HCT116 (cell line): ENCODE results near the gene RCBTB2. TPM values are rescaled to one million over a fixed set of nuclear protein-coding genes. Genes with fewer than 3 reads are reported as not detected.

ENCODE experiments used
- ATAC-seq: fragments of 200-7000 bp; cut with Tn5 transposase; 2 replicates; pipeline ENCODE4 v1.9.1; 2020; ENCODE audit warnings: mild to moderate bottlenecking, moderate library complexity
- BruUV-seq: library from RNA; stranded (reverse); fragments of 400-500 nt; replicated peaks from 2 replicates; lab custom pipeline; 2021; lab: Mats Ljungman, UMichigan
- CTCF ChIA-PET: fragments of 300-600 bp; sonication (Branson Sonifier 250); formaldehyde crosslinking; loops from one replicate; lab custom pipeline; 2021; ENCODE audit warnings: antibody characterized with exemption; lab: Charles Lee
- POLR2A ChIA-PET: fragments of 300-600, 350-600 bp; sonication (Branson Sonifier 250); formaldehyde crosslinking; loops from one replicate; lab custom pipeline; 2021; ENCODE audit warnings: antibody characterized with exemption; lab: Charles Lee
- RAD21 ChIA-PET, 2 experiments: fragments of 300-600 bp; sonication (Branson Sonifier 250); formaldehyde crosslinking; loops; one replicate each; lab custom pipeline; 2023; ENCODE audit warnings: low total read pairs in 2 of 2; ENCODE audit not compliant: uncharacterized antibody in 2 of 2, unreplicated experiment in 2 of 2, low non-redundant PET in 1 of 2; lab: Charles Lee
- DNase-seq: peaks from one replicate; pipeline ENCODE4 v3.0.0-alpha.2; 2010; ENCODE audit warnings: low read depth, low spot score
- H2AFZ ChIP-seq: fragments of 200-600 bp; shearing (Covaris generic), sonication (generic); 2 replicates; pipeline ENCODE4 v1.6.1; 2017; ENCODE audit warnings: low read depth, mixed run types, mixed read lengths, antibody characterized with exemption, low read length; ENCODE audit not compliant: poor library complexity, severe bottlenecking
- H3K27ac ChIP-seq: 2 replicates; pipeline ENCODE4 v1.5.1; 2012; ENCODE audit warnings: low read depth, low read length
- H3K27me3 ChIP-seq: fragments of 200-600 bp; sonication (generic); 2 replicates; pipeline ENCODE4 v1.6.1; 2016; ENCODE audit warnings: mixed run types, low read length, mixed read lengths; ENCODE audit not compliant: insufficient read depth
- H3K36me3 ChIP-seq, 2 experiments: fragments of 200-500 bp in 1 of 2; fragments of 200-600 bp in 1 of 2; sonication (Bioruptor generic) in 1 of 2; sonication (generic) in 1 of 2; 2 replicates each; pipeline versions ENCODE4 v1.5.1 to v1.6.1; 2014 to 2016; ENCODE audit warnings: low read length in 2 of 2, inconsistent platforms in 1 of 2, mixed read lengths in 1 of 2, mixed run types in 1 of 2; ENCODE audit not compliant: insufficient read depth in 2 of 2, control insufficient read depth in 1 of 2
- H3K4me1 ChIP-seq, 2 experiments: fragments of 200-600 bp in 1 of 2; sonication (generic) in 1 of 2; 2 replicates each; pipeline versions ENCODE4 v1.5.1 to v1.6.1; 2012 to 2017; ENCODE audit warnings: low read length in 2 of 2, inconsistent platforms in 1 of 2, mild to moderate bottlenecking in 1 of 2, mixed read lengths in 1 of 2, mixed run types in 1 of 2, moderate library complexity in 1 of 2; ENCODE audit not compliant: insufficient read depth in 2 of 2, control insufficient read depth in 1 of 2
- H3K4me2 ChIP-seq: fragments of 200-600 bp; sonication (generic); 2 replicates; pipeline ENCODE4 v1.6.1; 2017; ENCODE audit warnings: mixed run types, low read length, mixed read lengths
- H3K4me3 ChIP-seq, 2 experiments: fragments of 200-600 bp in 1 of 2; sonication (generic) in 1 of 2; replicated peaks in 1 of 2; 2 replicates each; pipeline ENCODE4 v1.5.1; 2011 to 2016; ENCODE audit warnings: low read length in 2 of 2, control low read depth in 1 of 2, low read depth in 1 of 2, mild to moderate bottlenecking in 1 of 2, mixed read lengths in 1 of 2, mixed run types in 1 of 2
- H3K79me2 ChIP-seq: fragments of 200-600 bp; sonication (generic); 2 replicates; pipeline ENCODE4 v1.6.1; 2017; ENCODE audit warnings: mild to moderate bottlenecking, mixed run types, low read length, moderate library complexity, mixed read lengths; ENCODE audit not compliant: insufficient read depth
- H3K9ac ChIP-seq: fragments of 200-600 bp; sonication (generic); 2 replicates; pipeline ENCODE4 v1.6.1; 2016; ENCODE audit warnings: low read length, mixed read lengths
- H3K9me2 ChIP-seq: fragments of 200-600 bp; sonication (generic), shearing (Covaris generic); 2 replicates; pipeline ENCODE4 v1.6.1; 2017; ENCODE audit warnings: mixed run types, mild to moderate bottlenecking, moderate library complexity; ENCODE audit not compliant: insufficient read depth
- H3K9me3 ChIP-seq, 2 experiments: fragments of 200-500 bp in 1 of 2; fragments of 200-600 bp in 1 of 2; sonication (Bioruptor generic) in 1 of 2; sonication (generic) in 1 of 2; 2 replicates each; pipeline ENCODE4 v1.6.1; 2014 to 2017; ENCODE audit warnings: low read length in 2 of 2, mixed read lengths in 2 of 2, inconsistent platforms in 1 of 2, low read depth in 1 of 2, mild to moderate bottlenecking in 1 of 2, mixed run types in 1 of 2, moderate library complexity in 1 of 2; ENCODE audit not compliant: control insufficient read depth in 1 of 2, insufficient read depth in 1 of 2
- H4K20me1 ChIP-seq: fragments of 200-600 bp; sonication (generic), shearing (Covaris generic); 2 replicates; pipeline ENCODE4 v1.6.1; 2017; ENCODE audit warnings: mixed run types, mild to moderate bottlenecking, moderate library complexity; ENCODE audit not compliant: insufficient read depth
- CEBPB ChIP-seq: IDR thresholded peaks from 2 replicates; pipeline ENCODE4 v1.6.1; 2012; ENCODE audit warnings: low read depth
- EGR1 ChIP-seq: IDR thresholded peaks from 2 replicates; pipeline ENCODE4 v1.6.1; 2012; ENCODE audit warnings: low read depth
- ELF1 ChIP-seq: IDR thresholded peaks from 2 replicates; pipeline ENCODE4 v1.6.1; 2012; ENCODE audit warnings: low read depth, borderline replicate concordance
- FOSL1 ChIP-seq: IDR thresholded peaks from 2 replicates; pipeline ENCODE4 v1.6.1; 2012; ENCODE audit warnings: low read depth
- RAD21 ChIP-seq: IDR thresholded peaks from 2 replicates; pipeline ENCODE4 v1.6.1; 2012; ENCODE audit warnings: low read depth, mild to moderate bottlenecking
- SP1 ChIP-seq: IDR thresholded peaks from 2 replicates; pipeline ENCODE4 v1.6.1; 2012; ENCODE audit warnings: low read depth
- SRF ChIP-seq: IDR thresholded peaks from 2 replicates; pipeline ENCODE4 v1.6.1; 2012; ENCODE audit warnings: low read depth
- ZFX ChIP-seq: fragments of 450-650 bp; IDR thresholded peaks from 2 replicates; pipeline ENCODE4 v1.6.1; 2017
- intact Hi-C: fragments of 100-400 bp; cut with micrococcal nuclease; formaldehyde crosslinking; loops from 2 replicates; pipeline ENCODE4 v1.10.0; 2022
- total RNA-seq: library from RNA; stranded (reverse); gene quantifications from one replicate; pipeline ENCODE4 v1.2.1, GENCODE V29; 2021; ENCODE audit not compliant: unreplicated experiment
- TF ChIP-seq, protein P1 (sequence below): IDR thresholded peaks from 2 replicates; pipeline ENCODE4 v1.6.1; 2012; ENCODE audit warnings: low read depth
- TF ChIP-seq, protein P2 (sequence below), 3 experiments: fragments of 200-600 bp in 1 of 3; sonication (generic) in 1 of 3; IDR thresholded peaks in 2 of 3; conservative IDR thresholded peaks in 1 of 3; 2 replicates each; pipeline ENCODE4 v1.5.1; 2012 to 2017; ENCODE audit warnings: low read depth in 2 of 3, low read length in 2 of 3, antibody characterized with exemption in 1 of 3, borderline replicate concordance in 1 of 3, control low read depth in 1 of 3, mild to moderate bottlenecking in 1 of 3, mixed read lengths in 1 of 3, mixed run types in 1 of 3, moderate library complexity in 1 of 3; ENCODE audit not compliant: insufficient read depth in 1 of 3
- TF ChIP-seq, protein P3 (sequence below): IDR thresholded peaks from 2 replicates; pipeline ENCODE4 v1.6.1; 2012

The RCBTB2 gene
- total RNA-seq, 1 experiment from 2014 or later = 1.3 TPM

DNA sequence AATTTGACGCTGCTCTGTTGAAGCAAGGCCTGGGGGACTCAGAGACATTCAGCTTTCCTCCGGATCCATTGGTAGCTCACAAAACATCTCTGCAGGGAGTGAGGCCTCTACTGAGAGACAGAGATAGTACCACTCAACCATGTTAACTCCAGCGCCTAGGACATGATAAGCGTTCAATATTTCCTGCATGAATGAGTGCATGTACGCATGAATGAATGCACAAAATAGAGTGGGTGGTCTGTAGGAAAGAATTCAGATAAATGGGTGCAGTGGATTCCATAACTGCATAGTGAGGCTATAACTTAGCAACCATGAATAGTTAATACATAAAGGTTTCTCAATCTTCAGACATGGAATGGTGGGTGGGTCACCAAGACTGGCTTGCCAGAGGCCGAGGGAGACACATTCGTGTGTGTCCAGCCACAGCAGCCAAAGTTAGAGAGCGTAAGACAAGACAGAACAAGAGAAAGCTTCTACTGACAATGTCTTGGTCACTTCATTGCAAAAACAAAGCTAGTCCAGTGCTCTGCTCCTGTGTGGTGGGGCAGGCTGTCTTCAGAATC lies 36.3 kb upstream of the RCBTB2 start (continued):
- TF ChIP-seq, protein P1, sequence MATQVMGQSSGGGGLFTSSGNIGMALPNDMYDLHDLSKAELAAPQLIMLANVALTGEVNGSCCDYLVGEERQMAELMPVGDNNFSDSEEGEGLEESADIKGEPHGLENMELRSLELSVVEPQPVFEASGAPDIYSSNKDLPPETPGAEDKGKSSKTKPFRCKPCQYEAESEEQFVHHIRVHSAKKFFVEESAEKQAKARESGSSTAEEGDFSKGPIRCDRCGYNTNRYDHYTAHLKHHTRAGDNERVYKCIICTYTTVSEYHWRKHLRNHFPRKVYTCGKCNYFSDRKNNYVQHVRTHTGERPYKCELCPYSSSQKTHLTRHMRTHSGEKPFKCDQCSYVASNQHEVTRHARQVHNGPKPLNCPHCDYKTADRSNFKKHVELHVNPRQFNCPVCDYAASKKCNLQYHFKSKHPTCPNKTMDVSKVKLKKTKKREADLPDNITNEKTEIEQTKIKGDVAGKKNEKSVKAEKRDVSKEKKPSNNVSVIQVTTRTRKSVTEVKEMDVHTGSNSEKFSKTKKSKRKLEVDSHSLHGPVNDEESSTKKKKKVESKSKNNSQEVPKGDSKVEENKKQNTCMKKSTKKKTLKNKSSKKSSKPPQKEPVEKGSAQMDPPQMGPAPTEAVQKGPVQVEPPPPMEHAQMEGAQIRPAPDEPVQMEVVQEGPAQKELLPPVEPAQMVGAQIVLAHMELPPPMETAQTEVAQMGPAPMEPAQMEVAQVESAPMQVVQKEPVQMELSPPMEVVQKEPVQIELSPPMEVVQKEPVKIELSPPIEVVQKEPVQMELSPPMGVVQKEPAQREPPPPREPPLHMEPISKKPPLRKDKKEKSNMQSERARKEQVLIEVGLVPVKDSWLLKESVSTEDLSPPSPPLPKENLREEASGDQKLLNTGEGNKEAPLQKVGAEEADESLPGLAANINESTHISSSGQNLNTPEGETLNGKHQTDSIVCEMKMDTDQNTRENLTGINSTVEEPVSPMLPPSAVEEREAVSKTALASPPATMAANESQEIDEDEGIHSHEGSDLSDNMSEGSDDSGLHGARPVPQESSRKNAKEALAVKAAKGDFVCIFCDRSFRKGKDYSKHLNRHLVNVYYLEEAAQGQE = no peak
- TF ChIP-seq CEBPB (no peak), ELF1 (no peak), FOSL1 (no peak), SRF (no peak)
- TF ChIP-seq, protein P2, sequence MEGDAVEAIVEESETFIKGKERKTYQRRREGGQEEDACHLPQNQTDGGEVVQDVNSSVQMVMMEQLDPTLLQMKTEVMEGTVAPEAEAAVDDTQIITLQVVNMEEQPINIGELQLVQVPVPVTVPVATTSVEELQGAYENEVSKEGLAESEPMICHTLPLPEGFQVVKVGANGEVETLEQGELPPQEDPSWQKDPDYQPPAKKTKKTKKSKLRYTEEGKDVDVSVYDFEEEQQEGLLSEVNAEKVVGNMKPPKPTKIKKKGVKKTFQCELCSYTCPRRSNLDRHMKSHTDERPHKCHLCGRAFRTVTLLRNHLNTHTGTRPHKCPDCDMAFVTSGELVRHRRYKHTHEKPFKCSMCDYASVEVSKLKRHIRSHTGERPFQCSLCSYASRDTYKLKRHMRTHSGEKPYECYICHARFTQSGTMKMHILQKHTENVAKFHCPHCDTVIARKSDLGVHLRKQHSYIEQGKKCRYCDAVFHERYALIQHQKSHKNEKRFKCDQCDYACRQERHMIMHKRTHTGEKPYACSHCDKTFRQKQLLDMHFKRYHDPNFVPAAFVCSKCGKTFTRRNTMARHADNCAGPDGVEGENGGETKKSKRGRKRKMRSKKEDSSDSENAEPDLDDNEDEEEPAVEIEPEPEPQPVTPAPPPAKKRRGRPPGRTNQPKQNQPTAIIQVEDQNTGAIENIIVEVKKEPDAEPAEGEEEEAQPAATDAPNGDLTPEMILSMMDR (IDR thresholded peaks at IDR 0.05 in 2 of 3, conservative IDR thresholded peaks at IDR 0.05 in 1 of 3; ENCODE audit: borderline replicate concordance in 1 of 3, insufficient read depth in 1 of 3, low read depth in 2 of 3, low read length in 2 of 3) = no peak

DNA sequence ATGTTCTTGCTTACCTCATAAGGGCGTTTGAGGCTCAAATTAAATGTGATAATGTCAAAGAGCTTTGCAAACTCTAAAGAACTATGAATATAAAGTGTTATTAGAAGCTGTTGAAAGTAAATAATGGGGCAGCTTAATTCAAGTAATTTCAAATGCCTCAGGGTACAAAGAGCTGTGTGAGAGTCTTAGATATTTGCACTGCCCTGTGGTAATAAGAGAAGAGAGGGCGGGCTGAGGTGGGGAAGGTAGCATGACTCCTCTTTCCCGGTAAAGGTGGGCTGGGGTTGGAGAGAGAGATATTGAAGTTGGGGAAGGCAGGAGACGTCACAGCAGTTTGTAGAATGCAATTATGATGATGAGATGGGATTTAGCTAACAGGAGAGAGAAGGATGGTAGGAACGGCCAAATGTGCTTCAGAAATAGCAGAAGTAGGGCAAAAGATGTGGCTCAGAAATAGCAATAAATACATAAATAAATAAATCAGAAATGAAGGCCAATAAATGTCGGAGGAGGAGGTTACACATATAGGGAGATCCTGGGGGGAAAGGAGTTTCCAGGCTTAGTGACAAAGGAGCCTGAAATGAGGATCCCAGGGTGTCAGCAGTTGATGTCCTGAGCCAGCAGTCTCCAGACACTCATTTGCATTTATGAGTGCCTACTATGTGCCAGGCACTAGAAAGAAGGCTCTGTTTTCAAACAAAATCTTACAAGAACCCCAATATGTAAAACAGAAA lies 35.7 kb upstream of the RCBTB2 start:
- Histone ChIP-seq H4K20me1 (no peaks in the 10 kb centered on the region), H3K9ac (no peak overlapping the region), H3K27ac (no peak overlapping the region), H2AFZ (no peak overlapping the region), H3K4me2 (no peak overlapping the region), H3K9me2 (no peaks in the 10 kb centered on the region), H3K79me2 (no peaks in the 10 kb centered on the region), H3K9me3 (no peaks in the 10 kb centered on the region), H3K4me3 (no peak overlapping the region), H3K4me1 (no peaks in the 10 kb centered on the region), H3K36me3 (no peaks in the 10 kb centered on the region), H3K27me3 (no peaks in the 10 kb centered on the region)
- POLR2A ChIA-PET = no interaction called here
- no TSS peak for BruUV-seq
- ATAC-seq (no peak), DNase-seq (no peak)
- intact Hi-C loops = no loop called here
- CTCF ChIA-PET = interaction anchor here (1.3 kb wide), 1 partner anchor 10 kb away, joined by 3 read pairs; no protein-coding TSS in a partner anchor
- no peak for TF ChIP-seq ZFX
- TF ChIP-seq SP1 = no peak
- TF ChIP-seq EGR1 = no peak
- no peak for TF ChIP-seq ELF1
- no peak for TF ChIP-seq SRF
- TF ChIP-seq RAD21 = no peak
- TF ChIP-seq, protein P3, sequence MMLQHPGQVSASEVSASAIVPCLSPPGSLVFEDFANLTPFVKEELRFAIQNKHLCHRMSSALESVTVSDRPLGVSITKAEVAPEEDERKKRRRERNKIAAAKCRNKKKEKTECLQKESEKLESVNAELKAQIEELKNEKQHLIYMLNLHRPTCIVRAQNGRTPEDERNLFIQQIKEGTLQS = no peak
- RAD21 ChIA-PET = no interaction called here
